OCI-LY3 (cell line): ENCODE data around the gene RENBP.

Experiments
- H2AFZ ChIP-seq: fragments of 200-600, 300-600 bp; shearing (Covaris generic); 2 replicates; pipeline ENCODE4 v1.6.0; 2014; ENCODE audit warnings: antibody characterized with exemption, low read depth, low read length
- H3K27ac ChIP-seq: fragments of 200-600, 300-600 bp; sonication (generic); 2 replicates; pipeline ENCODE4 v1.5.1; 2014; ENCODE audit warnings: mild to moderate bottlenecking, low read length, moderate library complexity, mixed read lengths
- H3K27me3 ChIP-seq: fragments of 200-600, 300-600 bp; sonication (generic); 2 replicates; pipeline ENCODE4 v1.6.1; 2014; ENCODE audit warnings: low read depth, low read length, mixed read lengths
- H3K36me3 ChIP-seq: fragments of 200-600, 300-600 bp; sonication (generic); replicated peaks from 2 replicates; pipeline ENCODE3; 2014; ENCODE audit warnings: low read depth, low read length, mixed read lengths
- H3K4me1 ChIP-seq: fragments of 300-600, 200-600 bp; sonication (generic); 2 replicates; pipeline ENCODE4 v1.6.1; 2014; ENCODE audit warnings: low read length, mixed read lengths
- H3K4me2 ChIP-seq: fragments of 200-600, 300-600 bp; sonication (generic); 2 replicates; pipeline ENCODE4 v1.6.1; 2014; ENCODE audit warnings: low read length, mixed read lengths
- H3K4me3 ChIP-seq: fragments of 300-600, 200-600 bp; sonication (generic); 2 replicates; pipeline ENCODE4 v1.5.1; 2014; ENCODE audit warnings: antibody characterized with exemption, mild to moderate bottlenecking, low read length, moderate library complexity
- H3K79me2 ChIP-seq: fragments of 300-600, 200-600 bp; shearing (Covaris generic); 2 replicates; pipeline ENCODE4 v1.6.1; 2014; ENCODE audit warnings: mild to moderate bottlenecking, low read length, mixed read lengths
- H3K9ac ChIP-seq: fragments of 300-600, 200-600 bp; shearing (Covaris generic); 2 replicates; pipeline ENCODE4 v1.6.0; 2014; ENCODE audit warnings: mild to moderate bottlenecking, low read length, moderate library complexity
- H3K9me3 ChIP-seq: fragments of 200-600, 300-600 bp; shearing (Covaris generic); 2 replicates; pipeline ENCODE4 v1.6.1; 2014; ENCODE audit warnings: low read length, mixed read lengths; ENCODE audit not compliant: insufficient read depth
- H4K20me1 ChIP-seq: fragments of 200-600, 300-600 bp; sonication (generic); 2 replicates; pipeline ENCODE4 v1.6.1; 2016; ENCODE audit warnings: low read length, mixed read lengths; ENCODE audit not compliant: insufficient read depth
- EZH2phosphoT487 ChIP-seq: fragments of 200-600 bp; shearing (Covaris generic); IDR thresholded peaks from 2 replicates; pipeline ENCODE4 v1.6.1; 2018; ENCODE audit warnings: antibody characterized with exemption, mixed run types, low read depth
- TF ChIP-seq, protein P1 (sequence below): fragments of 200-600, 300-600 bp; sonication (generic); IDR thresholded peaks from 2 replicates; pipeline ENCODE4 v1.5.1; 2014; ENCODE audit warnings: antibody characterized with exemption, low read length, low read depth

Gene RENBP

DNA sequence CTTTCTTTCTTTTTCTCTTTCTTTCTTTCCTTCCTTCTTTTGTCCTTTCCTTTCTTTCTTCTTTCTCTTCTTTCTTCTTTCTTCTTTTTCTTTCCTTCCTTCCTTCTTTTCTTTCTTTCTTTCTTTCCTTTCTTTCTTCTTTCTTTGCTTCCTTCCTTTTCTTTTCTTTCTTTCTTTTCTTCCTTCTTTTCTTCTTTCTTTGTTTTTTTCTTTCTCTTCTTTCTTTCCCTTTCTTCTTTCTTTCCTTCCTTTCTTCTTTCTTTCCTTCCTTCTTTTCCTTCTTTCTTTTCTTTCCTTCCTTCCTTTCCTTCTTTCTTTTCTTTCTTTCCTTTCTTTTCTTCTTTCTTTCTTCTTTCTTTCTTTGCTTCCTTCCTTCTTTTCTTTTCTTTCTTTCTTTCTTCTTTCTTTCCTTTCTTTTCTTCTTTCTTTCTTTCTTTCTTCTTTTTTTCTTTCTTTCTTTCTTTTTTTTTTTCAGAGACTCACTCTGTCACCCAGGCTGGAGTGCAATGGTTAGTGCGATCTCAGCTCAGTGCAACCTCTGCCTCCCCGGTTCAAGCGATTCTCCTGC lies 46.7 kb upstream of the RENBP start:
- no peak for TF ChIP-seq EZH2phosphoT487
- TF ChIP-seq, protein P1, sequence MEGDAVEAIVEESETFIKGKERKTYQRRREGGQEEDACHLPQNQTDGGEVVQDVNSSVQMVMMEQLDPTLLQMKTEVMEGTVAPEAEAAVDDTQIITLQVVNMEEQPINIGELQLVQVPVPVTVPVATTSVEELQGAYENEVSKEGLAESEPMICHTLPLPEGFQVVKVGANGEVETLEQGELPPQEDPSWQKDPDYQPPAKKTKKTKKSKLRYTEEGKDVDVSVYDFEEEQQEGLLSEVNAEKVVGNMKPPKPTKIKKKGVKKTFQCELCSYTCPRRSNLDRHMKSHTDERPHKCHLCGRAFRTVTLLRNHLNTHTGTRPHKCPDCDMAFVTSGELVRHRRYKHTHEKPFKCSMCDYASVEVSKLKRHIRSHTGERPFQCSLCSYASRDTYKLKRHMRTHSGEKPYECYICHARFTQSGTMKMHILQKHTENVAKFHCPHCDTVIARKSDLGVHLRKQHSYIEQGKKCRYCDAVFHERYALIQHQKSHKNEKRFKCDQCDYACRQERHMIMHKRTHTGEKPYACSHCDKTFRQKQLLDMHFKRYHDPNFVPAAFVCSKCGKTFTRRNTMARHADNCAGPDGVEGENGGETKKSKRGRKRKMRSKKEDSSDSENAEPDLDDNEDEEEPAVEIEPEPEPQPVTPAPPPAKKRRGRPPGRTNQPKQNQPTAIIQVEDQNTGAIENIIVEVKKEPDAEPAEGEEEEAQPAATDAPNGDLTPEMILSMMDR = no peak

DNA sequence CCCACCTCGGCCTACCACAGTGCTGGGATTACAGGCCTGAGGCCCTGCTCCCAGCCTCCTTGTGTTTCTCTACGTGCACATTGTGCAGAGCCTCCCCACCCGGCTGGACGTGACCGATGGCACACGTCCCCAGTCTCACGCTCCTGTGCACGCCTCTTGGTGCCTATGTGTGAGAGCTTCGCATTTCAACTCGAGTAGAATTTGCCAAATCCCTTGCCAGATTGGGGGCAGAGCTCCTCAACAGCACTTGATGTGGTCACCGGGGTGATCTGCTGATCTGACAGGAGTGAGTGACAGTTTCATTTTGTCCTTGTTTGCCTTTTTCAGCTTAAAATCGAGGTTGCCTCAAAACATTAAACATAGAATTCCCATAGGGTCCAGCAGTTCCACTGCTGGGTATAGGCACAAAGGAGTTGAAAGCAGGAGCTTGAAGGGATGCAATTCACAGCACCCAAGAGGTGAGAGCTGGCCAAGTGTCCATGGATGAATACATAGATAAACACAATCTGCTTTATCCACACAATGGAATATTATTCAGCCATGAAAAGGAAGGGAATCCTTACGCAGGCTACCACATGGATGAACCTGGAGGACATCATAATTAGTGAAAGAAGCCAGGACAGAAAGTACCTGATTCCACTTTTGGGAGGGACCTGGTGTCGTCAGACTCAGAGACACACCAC lies 45.7 kb upstream of the RENBP start:
- TF ChIP-seq, protein P1 = no peak
- no peak for TF ChIP-seq EZH2phosphoT487
- Histone ChIP-seq H3K27ac (no peak overlapping the region), H3K36me3 (no peaks in the 10 kb centered on the region), H3K9ac (no peak overlapping the region), H2AFZ (no peak overlapping the region), H3K9me3 (no peaks in the 10 kb centered on the region), H3K4me2 (no peak overlapping the region), H3K4me3 (no peak overlapping the region), H3K4me1 (peaks cover 16% of the 10 kb centered on the region), H3K27me3 (no peaks in the 10 kb centered on the region), H3K79me2 (no peaks in the 10 kb centered on the region), H4K20me1 (no peaks in the 10 kb centered on the region)

More for the DNA sequence above, 46.7 kb upstream of the RENBP start:
- Histone ChIP-seq H3K9me3 (no peaks in the 10 kb centered on the region), H2AFZ (no peak overlapping the region), H3K4me3 (no peak overlapping the region), H3K79me2 (no peaks in the 10 kb centered on the region), H3K4me1 (peaks cover 6% of the 10 kb centered on the region), H3K9ac (no peak overlapping the region), H3K27me3 (no peaks in the 10 kb centered on the region), H3K4me2 (no peak overlapping the region), H3K36me3 (no peaks in the 10 kb centered on the region), H3K27ac (no peak overlapping the region), H4K20me1 (no peaks in the 10 kb centered on the region)

DNA sequence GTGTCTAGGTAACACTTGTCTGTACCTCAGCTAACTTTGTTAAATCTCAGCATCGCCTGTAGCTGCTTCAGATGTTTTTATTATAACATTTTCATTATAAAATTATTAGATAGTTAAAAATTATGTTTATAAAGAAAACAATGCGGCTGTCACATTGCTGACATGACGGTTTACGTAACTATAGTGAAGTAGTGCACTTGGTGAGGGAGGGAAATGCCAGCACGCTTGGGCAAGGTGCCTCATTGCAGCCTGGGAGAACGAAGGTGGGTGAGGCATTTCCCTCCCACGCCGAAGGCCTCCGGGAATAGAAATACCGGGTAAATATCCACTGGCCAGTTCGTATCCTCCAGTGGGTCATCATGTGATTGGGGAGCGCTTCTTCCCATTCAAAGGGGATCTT lies 44.0 kb upstream of the RENBP start:
- Histone ChIP-seq H3K4me3 (no peak overlapping the region), H2AFZ (no peak overlapping the region), H3K4me2 (no peak overlapping the region), H3K36me3 (no peaks in the 10 kb centered on the region), H3K27ac (no peak overlapping the region), H3K79me2 (no peaks in the 10 kb centered on the region), H3K4me1 (peaks cover 32% of the 10 kb centered on the region), H3K27me3 (no peaks in the 10 kb centered on the region), H3K9me3 (no peaks in the 10 kb centered on the region), H3K9ac (no peak overlapping the region), H4K20me1 (no peaks in the 10 kb centered on the region)
- TF ChIP-seq, protein P1 = no peak

DNA sequence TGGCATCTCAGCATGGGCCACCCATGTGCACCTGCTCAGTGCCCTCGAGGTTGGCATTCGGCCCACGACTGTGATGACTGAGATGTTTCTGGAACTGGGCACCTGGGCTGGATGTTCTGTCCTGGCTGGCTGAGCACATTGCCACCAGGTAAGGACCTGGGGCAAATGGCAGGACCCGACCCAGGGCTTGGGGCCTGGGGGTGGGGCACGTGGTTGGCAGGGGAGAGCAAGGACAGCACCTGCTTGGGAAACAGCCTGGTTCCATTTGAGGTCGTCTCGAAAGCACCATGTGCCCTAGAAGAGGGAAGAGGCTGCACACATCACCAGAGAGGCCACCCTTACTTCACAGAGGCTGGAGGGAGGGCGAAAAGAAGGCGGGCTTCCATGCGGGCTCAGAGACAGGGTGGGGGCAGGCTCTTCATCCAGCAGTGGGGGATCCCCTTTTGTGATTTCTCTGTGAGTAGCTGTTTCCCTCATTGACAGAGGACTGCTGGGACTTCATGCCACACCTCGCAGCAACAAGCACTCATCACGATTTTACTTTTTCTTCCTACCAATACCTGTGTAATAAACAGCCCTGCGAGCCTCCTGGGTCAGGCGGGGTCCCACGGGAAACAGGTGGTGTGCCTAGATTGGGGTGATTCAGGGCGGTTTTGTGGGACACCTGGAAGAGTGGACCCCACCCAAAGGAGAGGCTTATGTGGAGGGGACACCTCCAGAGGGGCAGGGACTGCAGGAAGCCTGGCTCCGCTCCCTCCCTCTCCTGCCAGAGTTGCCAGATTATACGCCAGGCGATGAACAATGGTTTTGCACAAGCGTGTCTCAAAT lies 40.1 kb upstream of the RENBP start:
- Histone ChIP-seq H3K27ac (peak overlapping the region; percentile 96), H3K36me3 (no peaks in the 10 kb centered on the region), H3K27me3 (no peaks in the 10 kb centered on the region), H3K9me3 (no peaks in the 10 kb centered on the region), H4K20me1 (no peaks in the 10 kb centered on the region), H3K4me1 (peaks cover 56% of the 10 kb centered on the region), H3K9ac (peak overlapping the region; percentile 92), H3K4me2 (peak overlapping the region; percentile 93), H2AFZ (peak overlapping the region; percentile 75; the same call in 1 of the 2 replicates), H3K4me3 (peak overlapping the region; percentile 66; the same call in 1 of the 2 replicates), H3K79me2 (no peaks in the 10 kb centered on the region)
- TF ChIP-seq EZH2phosphoT487 = no peak
- TF ChIP-seq, protein P1 = no peak
